Stimulated activated effector memory CD8-positive, alpha-beta T cell treated with anti-CD3 and anti-CD28 coated beads, Interleukin-12 subunit alpha, Interleukin-12 subunit beta, amount 100 ng/mL, for 72 hours (primary cell): ENCODE measurements around the gene MYO5B.
A peak's percentile ranks its signal among the peaks of the same experiment; 100 is the strongest.
"Not testable (repeated sequence)": the region's sequence is repeated elsewhere in the genome, so short reads cannot be mapped to it uniquely, and the experiment has no call there.

Experiments used
- ATAC-seq: fragments of 150-1000 bp; cut with Tn5 transposase; 2 replicates; pipeline ENCODE4 v1.10.0; 2021
- DNase-seq, 2 donors: peaks; one replicate each; pipeline ENCODE4 v3.0.0; 2021 to 2022; ENCODE audit warnings: low spot score in 2 of 2
- H3K27ac Mint-ChIP-seq: one replicate; pipeline ENCODE4 v1.8.0; 2022; ENCODE audit warnings: mild to moderate bottlenecking, mixed read lengths
- H3K36me3 Mint-ChIP-seq: one replicate; pipeline ENCODE4 v1.8.0; 2022; ENCODE audit warnings: mild to moderate bottlenecking, mixed read lengths
- H3K4me1 Mint-ChIP-seq: one replicate; pipeline ENCODE4 v1.8.0; 2022; ENCODE audit warnings: mixed read lengths
- H3K4me3 Mint-ChIP-seq: one replicate; pipeline ENCODE4 v1.8.0; 2022; ENCODE audit warnings: mild to moderate bottlenecking, mixed read lengths
- H3K9me3 Mint-ChIP-seq: one replicate; pipeline ENCODE4 v1.8.0; 2022; ENCODE audit warnings: mixed read lengths

Gene MYO5B

DNA sequence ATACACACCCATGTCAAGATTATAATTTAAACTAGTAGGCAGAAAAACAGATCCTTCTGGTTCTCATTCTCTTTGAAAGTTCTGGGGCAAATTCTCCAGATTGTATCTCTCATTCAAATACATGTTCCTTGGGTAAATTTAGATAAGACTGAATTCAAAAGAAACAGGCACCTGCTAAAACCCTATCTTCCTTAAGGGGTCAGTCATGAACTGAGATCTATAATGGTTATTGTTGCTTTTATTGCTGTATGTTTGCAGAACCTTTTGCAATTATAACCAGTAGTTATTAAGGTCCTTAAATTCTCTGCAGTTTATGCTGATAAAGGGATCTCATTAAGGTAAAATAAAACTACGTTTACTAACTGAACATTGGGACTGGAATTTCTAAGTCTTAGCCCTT is 83.5 kb downstream of the MYO5B start:
- H3K27ac Mint-ChIP-seq: no peak overlapping the region
- no peaks in the 10 kb centered on the region for H3K36me3 Mint-ChIP-seq
- no peaks in the 10 kb centered on the region for H3K4me1 Mint-ChIP-seq
- ATAC-seq: no peak
- no peak overlapping the region for H3K4me3 Mint-ChIP-seq
- DNase-seq: no peak
- no peaks in the 10 kb centered on the region for H3K9me3 Mint-ChIP-seq

DNA sequence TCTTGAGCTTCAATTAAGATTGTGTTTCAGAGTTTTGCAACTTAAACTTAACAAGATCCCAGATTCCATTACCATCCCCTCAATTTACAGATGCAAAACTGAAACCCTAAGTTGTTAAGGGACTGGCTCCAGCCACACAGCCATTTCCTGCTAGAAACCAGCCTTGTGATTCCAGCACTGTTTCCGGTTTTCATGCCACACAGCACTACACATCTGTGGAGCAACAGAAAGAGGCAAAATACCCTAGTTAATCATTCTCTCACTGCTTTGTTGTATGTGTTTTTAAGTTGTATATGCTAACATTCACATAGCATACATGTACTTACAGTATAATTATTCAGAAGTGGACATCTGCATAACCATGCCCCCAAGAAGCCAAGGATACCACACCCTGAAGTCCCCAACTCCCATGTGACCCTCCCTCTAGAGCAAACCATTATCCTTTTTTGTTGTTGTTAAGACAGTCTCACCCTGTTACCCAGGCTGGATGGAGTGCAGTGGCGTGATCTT is 87.4 kb downstream of the MYO5B start:
- no peak for ATAC-seq
- H3K27ac Mint-ChIP-seq: no peak overlapping the region

DNA sequence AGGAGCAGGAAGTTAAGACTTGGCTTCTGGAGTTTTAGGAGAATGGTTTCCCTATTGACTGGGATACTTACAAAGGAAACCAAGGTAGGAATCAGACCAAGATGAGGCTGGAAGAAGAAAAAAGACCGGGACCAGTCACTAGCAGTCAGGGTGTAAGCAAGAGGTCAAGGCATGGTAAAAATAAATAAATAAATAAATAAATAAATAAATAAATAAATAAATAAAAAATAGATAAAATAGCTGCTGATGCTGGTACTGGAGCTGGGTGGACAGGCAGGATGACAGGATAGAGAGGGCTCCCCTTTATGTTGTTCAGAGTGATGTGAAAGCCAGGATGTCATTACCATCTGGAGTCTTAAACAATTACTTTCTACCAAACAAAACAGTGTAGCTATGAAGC is 89.9 kb downstream of the MYO5B start:
- Mint-ChIP-seq H3K27ac (no peak overlapping the region), H3K4me3 (no peak overlapping the region), H3K4me1 (peaks cover 6% of the 10 kb centered on the region), H3K9me3 (no peaks in the 10 kb centered on the region), H3K36me3 (no peaks in the 10 kb centered on the region)
- DNase-seq: no peak
- ATAC-seq: no peak

More for the DNA sequence above, 87.4 kb downstream of the MYO5B start:
- no peak for DNase-seq
- Mint-ChIP-seq H3K36me3 (no peaks in the 10 kb centered on the region), H3K9me3 (no peaks in the 10 kb centered on the region), H3K4me1 (no peaks in the 10 kb centered on the region), H3K4me3 (no peak overlapping the region)

DNA sequence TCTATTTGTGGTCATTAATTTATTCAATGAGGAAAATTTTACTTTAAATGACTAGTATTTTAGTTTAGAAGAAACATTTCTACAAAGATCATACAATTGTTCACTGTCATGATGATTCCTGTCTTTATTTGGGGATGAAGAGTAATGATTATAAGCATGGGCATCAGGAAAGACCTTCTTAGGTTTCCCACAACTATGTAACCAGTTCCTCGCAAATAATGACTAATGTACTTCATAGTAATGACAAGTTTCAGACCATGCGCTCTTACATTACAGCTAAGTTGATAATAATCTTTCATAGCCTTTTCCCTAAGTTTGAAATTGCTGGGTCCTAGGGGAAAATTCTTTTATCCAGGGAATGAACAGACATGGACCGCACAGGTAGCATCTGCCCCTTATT is 90.5 kb downstream of the MYO5B start:
- no peaks in the 10 kb centered on the region for H3K36me3 Mint-ChIP-seq
- no peak overlapping the region for H3K27ac Mint-ChIP-seq
- no peak for ATAC-seq
- no peak overlapping the region for H3K4me3 Mint-ChIP-seq
- peaks cover 6% of the 10 kb centered on the region for H3K4me1 Mint-ChIP-seq
- no peak for DNase-seq
- H3K9me3 Mint-ChIP-seq: no peaks in the 10 kb centered on the region

DNA sequence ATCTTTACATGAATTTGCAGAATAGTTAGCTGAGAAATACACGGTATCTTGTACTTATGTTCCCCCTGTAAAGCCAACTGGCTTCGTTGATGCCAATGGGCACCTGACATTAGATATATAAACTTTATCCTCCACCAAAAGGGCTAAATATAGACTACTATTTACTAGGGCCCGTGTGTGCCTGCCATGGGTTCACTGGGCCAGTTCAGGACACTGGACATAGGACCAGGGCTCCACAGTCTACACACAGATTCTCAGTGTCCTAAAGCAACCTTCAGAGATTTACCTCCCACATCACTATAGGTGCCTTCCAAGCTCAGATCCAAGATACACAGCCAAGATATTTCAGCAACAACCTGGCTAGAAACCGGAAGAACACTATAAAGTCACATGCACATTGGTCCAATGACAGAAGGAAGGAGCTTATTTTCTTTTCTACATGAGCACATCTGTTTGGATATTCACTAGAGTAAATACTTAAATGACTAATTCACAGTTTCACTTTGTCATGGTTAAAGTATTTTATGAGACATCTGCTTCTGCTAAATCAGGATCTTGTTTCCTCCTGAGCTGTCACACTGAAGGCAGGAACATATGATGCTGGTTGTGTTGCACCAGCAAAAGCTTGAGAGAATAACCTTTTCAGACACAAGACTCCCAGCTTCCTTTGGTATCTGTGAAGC is 95.1 kb downstream of the MYO5B start:
- DNase-seq: no peak
- Mint-ChIP-seq H3K36me3 (no peaks in the 10 kb centered on the region), H3K27ac (no peak overlapping the region), H3K9me3 (no peaks in the 10 kb centered on the region), H3K4me3 (no peak overlapping the region), H3K4me1 (peaks cover 6% of the 10 kb centered on the region)
- peak; percentile 59 for ATAC-seq

DNA sequence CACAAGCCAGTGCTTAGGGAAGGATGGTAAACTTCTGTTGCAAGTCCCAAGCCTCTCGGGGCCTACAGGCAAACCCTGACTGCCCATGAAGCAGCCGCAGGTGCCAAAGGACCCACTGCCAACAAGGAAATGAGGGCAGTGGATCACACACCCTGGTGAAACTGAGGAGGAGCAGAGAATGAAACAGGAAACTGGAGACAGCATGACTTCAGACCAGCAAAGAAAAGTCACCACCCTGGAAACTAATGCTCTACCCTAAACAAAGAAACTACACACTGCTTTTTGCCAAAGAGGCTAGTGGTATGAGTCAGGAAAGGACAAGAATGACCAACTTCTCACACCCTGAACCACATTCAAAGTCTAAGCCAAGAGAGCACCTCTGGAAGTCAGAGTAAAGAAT is 97.2 kb downstream of the MYO5B start:
- H3K27ac Mint-ChIP-seq: no peak overlapping the region
- H3K4me1 Mint-ChIP-seq: peaks cover 6% of the 10 kb centered on the region
- H3K36me3 Mint-ChIP-seq: no peaks in the 10 kb centered on the region
- DNase-seq (no peak), ATAC-seq (peak; percentile 51)
- H3K9me3 Mint-ChIP-seq: no peaks in the 10 kb centered on the region
- no peak overlapping the region for H3K4me3 Mint-ChIP-seq

DNA sequence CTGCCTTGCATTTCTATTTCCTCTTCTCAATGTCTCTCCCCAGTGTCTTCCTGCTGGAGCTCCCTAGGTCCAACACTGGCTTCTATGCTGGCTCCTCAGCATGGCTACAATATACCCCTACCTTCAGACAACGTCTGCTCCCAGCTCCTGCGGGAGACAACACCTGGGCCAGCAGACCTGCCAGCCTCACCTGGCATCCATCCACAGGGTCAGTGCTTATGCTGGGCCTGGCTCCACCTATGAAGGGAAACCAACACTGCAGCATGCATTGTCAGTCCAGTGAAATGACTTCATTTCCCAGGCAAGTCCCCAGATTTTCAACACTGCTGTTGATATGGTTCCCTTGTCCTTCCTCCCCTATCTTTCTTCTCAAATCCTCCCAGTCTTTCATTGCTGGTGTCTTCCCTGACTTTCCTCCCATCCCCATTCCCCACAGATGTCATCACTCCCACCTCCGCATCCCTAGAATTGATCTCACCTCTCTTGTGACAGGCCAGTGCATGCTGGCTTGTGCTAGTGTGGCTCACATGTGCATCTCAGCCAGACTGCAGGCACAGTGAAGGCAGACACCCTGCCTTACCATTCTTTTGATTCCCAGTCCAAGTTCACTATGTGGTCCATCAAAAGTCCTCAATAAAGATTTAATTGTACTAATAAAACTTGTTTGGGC is 98.0 kb downstream of the MYO5B start:
- DNase-seq: no peak
- H3K9me3 Mint-ChIP-seq: no peaks in the 10 kb centered on the region
- peaks cover 6% of the 10 kb centered on the region for H3K4me1 Mint-ChIP-seq
- no peak for ATAC-seq
- no peak overlapping the region for H3K27ac Mint-ChIP-seq
- H3K4me3 Mint-ChIP-seq: no peak overlapping the region
- H3K36me3 Mint-ChIP-seq: no peaks in the 10 kb centered on the region

DNA sequence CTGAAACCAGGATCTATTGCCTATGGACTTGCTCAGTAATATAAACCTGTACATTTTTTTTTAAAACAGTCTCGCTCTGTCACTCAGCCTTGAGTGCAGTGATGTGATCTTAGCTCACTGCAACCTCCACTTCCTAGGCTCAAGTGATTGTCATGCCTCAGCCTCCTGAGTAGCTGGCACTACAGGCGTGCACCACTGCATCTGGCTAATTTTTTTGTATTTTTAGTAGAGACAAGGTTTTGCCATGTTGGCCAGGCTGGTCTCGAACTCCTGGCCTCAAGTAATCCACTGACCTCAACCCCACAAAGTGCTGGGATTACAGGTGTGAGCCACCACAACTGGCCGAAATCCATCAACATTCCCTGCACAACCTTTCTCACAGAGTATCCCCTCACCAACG is 100.2 kb downstream of the MYO5B start:
- not testable (repeated sequence) for H3K4me1 Mint-ChIP-seq, ATAC-seq, H3K9me3 Mint-ChIP-seq, H3K27ac Mint-ChIP-seq, H3K36me3 Mint-ChIP-seq, H3K4me3 Mint-ChIP-seq, DNase-seq

DNA sequence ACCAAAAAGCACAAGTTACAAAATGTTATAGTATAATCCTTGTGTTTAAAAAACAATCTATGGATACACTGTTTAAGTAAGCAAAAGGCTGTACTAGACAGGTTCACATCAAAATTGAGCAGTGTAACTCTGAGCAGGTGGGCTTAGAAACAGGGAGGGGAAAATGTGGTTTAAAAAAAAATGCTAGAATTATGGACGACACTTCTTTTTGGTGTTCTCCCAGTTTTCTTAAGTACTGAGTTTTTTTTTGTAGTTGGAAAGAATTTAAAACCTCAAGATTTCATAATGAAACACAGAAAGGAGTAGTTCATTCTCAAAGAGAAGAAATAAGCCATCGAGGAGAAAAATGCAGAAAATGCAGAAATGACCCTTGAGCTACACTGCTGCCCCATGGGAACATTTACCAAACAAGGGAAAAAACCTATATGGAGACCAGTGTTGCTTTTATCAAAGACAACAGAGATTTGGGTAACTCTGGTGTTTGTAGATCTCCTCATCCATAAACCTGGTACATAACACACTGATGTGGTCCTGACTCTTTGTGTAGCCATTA is 100.7 kb downstream of the MYO5B start:
- ATAC-seq (no peak), DNase-seq (no peak)
- no peak overlapping the region for H3K27ac Mint-ChIP-seq
- no peaks in the 10 kb centered on the region for H3K36me3 Mint-ChIP-seq
- no peaks in the 10 kb centered on the region for H3K4me1 Mint-ChIP-seq
- no peaks in the 10 kb centered on the region for H3K9me3 Mint-ChIP-seq
- H3K4me3 Mint-ChIP-seq: no peak overlapping the region

DNA sequence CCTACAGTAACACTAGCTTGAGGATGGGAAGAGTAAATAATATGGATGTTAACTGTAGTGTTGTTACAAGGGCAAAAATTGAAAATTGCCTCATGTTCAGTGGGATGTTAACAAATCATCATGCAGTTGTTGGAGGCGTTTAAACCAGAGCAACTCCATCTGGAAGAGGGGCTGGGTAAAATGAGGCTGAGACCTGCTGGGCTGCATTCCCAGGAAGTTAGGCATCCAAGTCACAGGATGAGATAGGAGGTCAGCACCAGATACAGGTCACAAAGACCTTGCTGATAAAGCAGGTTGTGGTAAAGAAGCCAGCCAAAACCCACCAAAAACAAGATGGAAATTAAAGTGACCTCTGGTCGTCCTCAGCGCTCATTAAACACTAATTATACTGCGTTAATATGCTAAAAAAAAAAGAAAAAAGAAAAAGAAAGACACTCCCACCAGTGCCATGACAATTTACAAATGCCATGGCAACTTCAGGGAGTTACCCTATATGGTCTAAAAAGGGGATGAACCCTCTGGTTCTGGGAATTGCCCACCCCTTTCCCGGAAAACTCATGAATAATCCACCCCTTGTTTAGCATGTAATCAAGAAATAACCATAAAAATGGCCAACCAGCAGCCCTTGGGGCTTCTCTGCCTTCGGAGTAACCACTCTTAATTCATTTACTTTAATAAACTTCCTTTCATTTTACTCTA is 101.4 kb downstream of the MYO5B start:
- Mint-ChIP-seq H3K4me1 (no peaks in the 10 kb centered on the region), H3K4me3 (no peak overlapping the region), H3K9me3 (no peaks in the 10 kb centered on the region), H3K36me3 (no peaks in the 10 kb centered on the region), H3K27ac (no peak overlapping the region)
- ATAC-seq: no peak
- DNase-seq: no peak

DNA sequence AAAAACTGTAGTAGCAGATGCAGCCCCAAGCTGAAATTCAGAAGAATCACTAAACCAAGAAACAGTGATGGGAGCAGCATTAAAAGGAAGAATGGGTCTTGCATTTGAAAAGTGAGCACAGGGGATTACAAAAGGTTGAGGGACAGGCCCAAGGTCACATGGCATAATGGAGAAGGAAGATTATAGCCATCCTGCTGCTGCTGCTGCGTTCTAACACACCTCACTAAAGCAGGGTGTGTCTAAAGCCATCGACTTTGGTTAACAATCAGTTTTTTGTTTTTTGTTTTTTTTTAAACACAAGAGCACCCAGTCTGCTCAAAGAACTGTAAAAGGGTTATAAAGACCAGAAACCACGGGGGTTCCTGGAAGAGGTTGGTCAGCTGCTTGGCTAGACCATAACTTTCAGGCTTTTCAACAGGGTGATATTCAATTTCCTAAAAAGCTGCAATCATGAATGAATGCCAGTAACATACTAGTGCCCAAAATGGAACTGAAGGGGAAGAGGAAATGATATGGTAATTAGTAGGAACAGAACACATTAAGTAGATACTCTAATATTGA is 102.6 kb downstream of the MYO5B start:
- Mint-ChIP-seq H3K4me3 (no peak overlapping the region), H3K27ac (no peak overlapping the region)
- no peak for DNase-seq

DNA sequence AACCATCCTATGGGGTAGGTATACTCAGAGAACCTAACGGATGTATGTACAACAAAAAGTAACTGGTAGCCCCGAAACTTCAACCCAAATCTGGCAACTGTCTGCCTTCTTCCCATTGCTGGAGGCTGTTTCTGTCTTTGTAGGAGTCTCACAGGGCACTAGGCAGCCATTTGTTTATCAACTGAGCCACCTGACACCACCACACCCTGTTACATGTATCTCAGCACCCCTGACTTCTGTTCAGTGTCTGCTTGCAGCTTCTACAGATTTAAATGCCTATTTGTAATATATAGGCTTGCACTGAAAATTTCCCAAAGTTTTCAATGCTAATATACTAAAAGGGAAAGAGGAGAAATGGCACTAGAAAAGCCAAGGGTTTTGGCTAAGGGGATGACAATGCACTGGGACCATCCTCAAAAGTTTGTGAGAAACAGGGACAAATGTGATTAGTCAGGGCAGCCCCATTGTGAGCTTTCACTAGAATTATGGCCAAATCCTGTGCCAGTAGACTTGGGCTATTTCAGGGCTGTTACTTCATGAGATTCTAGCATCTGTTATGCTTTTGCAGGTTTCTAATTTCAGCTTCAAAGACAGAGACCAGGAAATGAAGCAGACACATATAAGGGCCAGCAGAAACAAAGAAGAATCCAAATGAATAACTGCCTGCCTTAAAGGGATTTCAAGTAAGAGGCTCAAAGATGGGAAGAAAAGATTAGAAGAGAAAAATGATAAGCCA is 103.3 kb downstream of the MYO5B start:
- no peaks in the 10 kb centered on the region for H3K4me1 Mint-ChIP-seq
- no peak overlapping the region for H3K27ac Mint-ChIP-seq
- no peak overlapping the region for H3K4me3 Mint-ChIP-seq
- DNase-seq (no peak), ATAC-seq (no peak)
- no peaks in the 10 kb centered on the region for H3K9me3 Mint-ChIP-seq
- H3K36me3 Mint-ChIP-seq: no peaks in the 10 kb centered on the region

More for the DNA sequence above, 102.6 kb downstream of the MYO5B start:
- Mint-ChIP-seq H3K9me3 (no peaks in the 10 kb centered on the region), H3K4me1 (no peaks in the 10 kb centered on the region), H3K36me3 (no peaks in the 10 kb centered on the region)
- ATAC-seq: no peak

DNA sequence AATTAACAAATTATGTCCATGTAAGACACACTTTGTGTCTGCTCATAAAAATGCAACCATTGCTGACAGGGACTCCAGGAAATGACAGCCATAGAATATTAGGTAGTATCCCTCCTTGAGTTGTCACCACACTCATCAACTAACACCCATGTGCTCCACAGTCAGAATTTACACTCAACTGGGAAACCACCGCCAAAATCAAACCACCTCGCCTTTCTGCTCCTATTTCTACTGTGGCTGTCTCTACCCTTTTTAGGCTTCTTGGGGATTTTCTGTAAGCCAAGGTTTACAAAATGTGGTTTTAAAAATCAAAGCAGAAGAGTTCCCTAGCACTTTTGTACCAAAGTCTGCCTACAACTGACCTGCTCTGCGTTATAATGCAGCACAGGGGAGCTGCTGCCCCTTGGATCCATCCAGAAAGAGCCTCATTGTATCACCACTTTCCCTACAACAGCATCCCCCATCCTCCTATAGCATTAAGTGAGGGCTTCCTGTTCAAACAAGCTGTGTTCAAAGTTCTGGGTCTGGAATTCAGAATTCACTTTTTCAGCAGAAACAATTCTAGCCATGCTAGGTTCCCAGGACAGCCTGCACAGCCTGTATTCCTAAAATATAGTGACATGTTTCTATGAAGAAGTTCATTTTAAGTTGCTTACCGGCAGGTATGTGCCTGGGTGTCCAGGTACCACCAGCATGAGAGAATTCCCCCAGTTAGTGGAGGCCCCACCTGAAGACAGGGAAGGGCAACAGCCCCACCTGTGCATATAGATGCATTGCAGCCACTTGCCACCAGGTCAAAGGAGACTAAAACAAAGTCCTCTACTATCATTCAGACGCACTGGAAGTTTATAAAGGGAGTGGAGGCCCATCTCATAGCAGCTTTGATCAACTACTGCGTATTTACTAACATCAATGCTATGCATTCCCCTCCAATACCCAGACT is 104.3 kb downstream of the MYO5B start:
- ATAC-seq: no peak
- H3K9me3 Mint-ChIP-seq: no peaks in the 10 kb centered on the region
- no peaks in the 10 kb centered on the region for H3K36me3 Mint-ChIP-seq
- H3K4me1 Mint-ChIP-seq: no peaks in the 10 kb centered on the region
- H3K27ac Mint-ChIP-seq: no peak overlapping the region
- H3K4me3 Mint-ChIP-seq: no peak overlapping the region
- no peak for DNase-seq

DNA sequence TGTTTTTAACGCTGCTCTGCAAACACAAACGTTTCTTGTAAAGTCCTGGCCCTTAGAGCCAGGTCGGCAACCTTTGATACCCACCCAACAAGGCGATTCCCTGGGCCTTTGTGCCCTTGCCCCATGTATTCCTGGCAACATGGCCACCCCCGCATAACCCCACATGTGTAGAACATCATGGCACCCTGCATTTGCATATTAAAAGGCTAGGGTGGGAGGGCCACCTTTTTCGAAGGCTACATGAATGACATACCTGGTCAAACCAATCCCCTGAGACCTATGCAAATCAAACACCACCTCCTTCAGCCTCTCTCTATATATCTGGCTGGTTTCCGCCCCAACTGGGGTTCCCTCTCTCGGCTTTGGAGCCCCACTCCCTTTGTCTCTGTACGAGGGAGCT is 105.2 kb downstream of the MYO5B start:
- ATAC-seq: no peak
- H3K36me3 Mint-ChIP-seq: no peaks in the 10 kb centered on the region
- H3K4me3 Mint-ChIP-seq: no peak overlapping the region
- no peaks in the 10 kb centered on the region for H3K9me3 Mint-ChIP-seq
- H3K27ac Mint-ChIP-seq: no peak overlapping the region
- no peak for DNase-seq
- no peaks in the 10 kb centered on the region for H3K4me1 Mint-ChIP-seq
